ENCODE results near the gene EXOC6B. TPM values are rescaled to one million over a fixed set of nuclear protein-coding genes. Genes with fewer than 3 reads are reported as not detected.

Gene EXOC6B
- total and polyA plus RNA-seq, 2 donors from 2014 or later: 5.9 to 31.3 TPM

- no peak for FAIRE-seq
- H3K27me3 ChIP-seq (ENCODE audit: control insufficient read depth, insufficient read depth, low read length): no peaks in the 10 kb centered on the region
- no peak overlapping the region for H3K4me3 ChIP-seq (ENCODE audit: low read length in 3 of 3)
- intact Hi-C loops (cut with DNase I): no loop called here
- H3K36me3 ChIP-seq (ENCODE audit: control insufficient read depth in 2 of 3, insufficient read depth in 3 of 3, low read length in 3 of 3): no peaks in the 10 kb centered on the region
- H3K27ac ChIP-seq (ENCODE audit: low read depth in 2 of 2, low read length in 2 of 2): no peak overlapping the region
- no peaks in the 10 kb centered on the region for H3K9me3 ChIP-seq (ENCODE audit: control insufficient read depth in 2 of 3, insufficient read depth in 1 of 3, low read length in 3 of 3)
- H3K4me1 ChIP-seq (ENCODE audit: control insufficient read depth in 2 of 3, insufficient read depth in 2 of 3, low read depth in 1 of 3, low read length in 3 of 3): no peaks in the 10 kb centered on the region
- no peak overlapping the region for H3K9ac ChIP-seq (ENCODE audit: low read length in 3 of 3)
- peak in 2 of 5 donors; percentile 29 to 60 for DNase-seq
- no peak for TF ChIP-seq CTCF (IDR thresholded peaks at IDR 0.05; ENCODE audit: borderline replicate concordance, extremely low read depth, insufficient read depth)
Observed at GRCh38 chr2:72131371-72131891, 694.4 kb downstream of the EXOC6B start.

GRCh38 chr2:72130659-72131360, 695.0 kb downstream of the EXOC6B start:
- Histone ChIP-seq H3K9me3 (ENCODE audit: control insufficient read depth in 2 of 3, insufficient read depth in 1 of 3, low read length in 3 of 3) (no peaks in the 10 kb centered on the region), H3K36me3 (ENCODE audit: control insufficient read depth in 2 of 3, insufficient read depth in 3 of 3, low read length in 3 of 3) (no peaks in the 10 kb centered on the region), H3K4me1 (ENCODE audit: control insufficient read depth in 2 of 3, insufficient read depth in 2 of 3, low read depth in 1 of 3, low read length in 3 of 3) (no peaks in the 10 kb centered on the region), H3K9ac (ENCODE audit: low read length in 3 of 3) (no peak overlapping the region), H3K27me3 (ENCODE audit: control insufficient read depth, insufficient read depth, low read length) (no peaks in the 10 kb centered on the region), H3K4me3 (ENCODE audit: low read length in 3 of 3) (no peak overlapping the region), H3K27ac (ENCODE audit: low read depth in 2 of 2, low read length in 2 of 2) (no peak overlapping the region)
- TF ChIP-seq CTCF (IDR thresholded peaks at IDR 0.05; ENCODE audit: borderline replicate concordance, extremely low read depth, insufficient read depth): no peak
- intact Hi-C loops (cut with DNase I): no loop called here
- DNase-seq (peak in 2 of 5 donors; percentile 11 to 26), FAIRE-seq (no peak)

GRCh38 chr2:72129681-72130340, 696.0 kb downstream of the EXOC6B start:
- Histone ChIP-seq H3K27ac (ENCODE audit: low read depth in 2 of 2, low read length in 2 of 2) (no peak overlapping the region), H3K9ac (ENCODE audit: low read length in 3 of 3) (no peak overlapping the region), H3K4me3 (ENCODE audit: low read length in 3 of 3) (no peak overlapping the region), H3K9me3 (ENCODE audit: control insufficient read depth in 2 of 3, insufficient read depth in 1 of 3, low read length in 3 of 3) (no peaks in the 10 kb centered on the region), H3K36me3 (ENCODE audit: control insufficient read depth in 2 of 3, insufficient read depth in 3 of 3, low read length in 3 of 3) (no peaks in the 10 kb centered on the region), H3K27me3 (ENCODE audit: control insufficient read depth, insufficient read depth, low read length) (no peaks in the 10 kb centered on the region), H3K4me1 (ENCODE audit: control insufficient read depth in 2 of 3, insufficient read depth in 2 of 3, low read depth in 1 of 3, low read length in 3 of 3) (no peaks in the 10 kb centered on the region)
- no peak for FAIRE-seq
- no peak for TF ChIP-seq CTCF (IDR thresholded peaks at IDR 0.05; ENCODE audit: borderline replicate concordance, extremely low read depth, insufficient read depth)
- no peak for DNase-seq
- intact Hi-C loops (cut with DNase I): no loop called here
